DMS 273 (cell line): ENCODE results near the gene FAM32A.

Experiments used
- DNase-seq: peaks from one replicate; lab custom pipeline; 2025; ENCODE audit not compliant: unreplicated experiment; lab: John Stamatoyannopoulos, UW

FAM32A gene

DNA sequence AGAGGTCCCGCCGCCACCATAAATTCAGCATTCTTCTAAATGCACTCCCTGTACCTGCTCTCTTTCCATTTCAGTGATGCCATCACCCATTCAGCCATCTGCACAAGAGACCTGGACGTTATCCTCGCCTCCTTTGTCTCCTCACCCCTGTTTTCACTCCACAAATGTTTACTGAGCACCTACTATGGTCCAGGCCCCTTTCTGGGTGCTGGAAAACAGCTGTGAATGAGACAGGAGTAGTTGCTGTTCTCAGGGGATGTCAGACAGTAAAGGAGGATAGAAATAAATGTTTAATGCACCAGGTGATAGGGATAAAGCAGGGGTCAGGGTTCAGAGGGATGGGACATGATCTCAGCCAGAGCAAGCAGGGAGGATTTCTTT lies 15.8 kb downstream of the FAM32A start:
- DNase-seq: no peak

DNA sequence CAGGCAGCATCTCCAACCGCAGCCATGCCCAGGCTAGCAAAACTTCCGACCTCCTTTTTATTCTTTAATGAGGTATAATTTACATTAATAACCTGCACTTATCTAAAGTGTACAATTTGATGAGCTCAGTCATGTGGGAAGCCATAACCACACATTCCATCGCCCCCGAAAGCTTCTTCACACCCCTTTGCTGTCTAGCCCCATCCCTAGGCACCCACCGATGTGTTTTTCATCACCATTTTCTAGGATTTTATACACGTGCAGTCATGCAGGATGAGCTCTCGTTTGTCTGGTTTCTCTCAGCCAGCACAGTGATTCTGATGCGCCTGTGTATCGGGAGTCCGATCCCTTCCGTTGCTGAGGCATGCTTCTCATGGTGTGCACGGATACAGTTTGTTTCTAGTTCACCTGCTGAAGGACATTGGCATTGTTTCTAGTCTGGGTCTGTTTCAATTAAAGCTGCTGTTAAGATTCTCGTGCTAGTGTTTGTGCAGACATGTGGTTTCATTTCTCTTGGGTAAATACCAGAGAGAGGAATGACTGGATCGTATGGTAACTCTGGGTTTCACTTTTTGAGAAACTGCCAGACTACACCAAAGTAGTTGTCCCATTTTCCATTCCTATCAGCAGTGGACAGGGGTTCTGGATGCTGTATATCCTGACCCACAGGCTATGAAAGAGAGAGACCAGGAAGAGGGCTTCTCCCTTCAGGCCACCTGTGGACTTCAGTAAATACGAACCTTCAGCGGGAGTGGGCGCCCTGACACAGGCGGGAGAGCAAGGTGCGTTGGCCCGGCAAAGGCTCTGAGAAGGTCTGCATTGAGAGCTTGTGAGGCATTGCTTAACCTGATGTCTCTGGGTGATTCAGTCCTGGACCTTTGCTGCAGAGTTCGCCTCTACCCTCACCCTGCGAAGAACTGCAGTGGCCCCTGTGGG lies 17.4 kb downstream of the FAM32A start:
- no peak for DNase-seq

DNA sequence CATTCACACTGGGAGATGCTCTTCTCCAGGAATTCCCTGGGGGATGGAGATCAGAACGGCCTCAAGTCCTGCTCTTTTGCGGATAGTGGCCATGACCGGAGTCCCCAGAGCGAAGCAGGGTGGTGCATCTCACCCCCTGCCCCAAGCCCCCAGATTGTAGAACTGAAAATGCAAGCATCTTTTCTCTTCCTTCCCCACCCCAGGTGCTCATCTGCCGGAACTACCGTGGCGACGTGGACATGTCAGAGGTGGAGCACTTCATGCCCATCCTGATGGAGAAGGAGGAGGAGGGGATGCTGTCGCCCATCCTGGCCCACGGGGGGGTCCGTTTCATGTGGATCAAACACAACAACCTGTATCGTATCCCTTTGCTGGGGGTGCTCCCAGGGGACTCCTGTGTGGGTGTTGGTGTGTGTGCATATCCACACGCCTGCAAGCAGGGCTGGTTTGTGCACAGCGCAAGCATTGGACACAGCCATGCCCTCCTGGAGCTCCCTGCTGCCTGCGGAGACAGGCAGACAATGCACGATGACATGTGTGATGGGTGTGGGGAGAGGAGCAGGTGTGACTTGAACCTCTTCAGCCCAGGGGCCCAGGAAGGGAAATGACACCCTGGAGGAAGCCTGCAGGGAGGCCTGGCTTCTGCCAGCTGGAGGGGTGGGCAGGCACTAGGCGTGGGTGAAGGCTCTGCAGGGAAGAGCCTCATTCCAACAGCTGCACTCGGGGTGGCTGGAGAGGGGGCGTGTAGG lies 18.2 kb downstream of the FAM32A start:
- no peak for DNase-seq

DNA sequence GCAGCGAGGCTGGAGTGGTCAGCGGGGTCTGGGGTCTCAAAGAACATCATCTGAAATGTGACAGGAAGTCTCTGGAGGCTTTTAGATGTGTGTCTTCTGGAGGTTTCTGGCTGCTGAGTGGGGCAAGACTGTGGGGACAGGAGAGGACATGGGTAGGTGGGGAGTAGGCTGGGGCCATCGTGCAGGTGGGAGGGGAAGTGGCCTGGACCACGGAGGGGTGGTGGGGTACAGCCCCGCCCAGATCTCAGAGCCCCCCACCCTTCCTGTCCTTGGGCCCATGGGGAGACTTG lies 18.7 kb downstream of the FAM32A start:
- no peak for DNase-seq

DNA sequence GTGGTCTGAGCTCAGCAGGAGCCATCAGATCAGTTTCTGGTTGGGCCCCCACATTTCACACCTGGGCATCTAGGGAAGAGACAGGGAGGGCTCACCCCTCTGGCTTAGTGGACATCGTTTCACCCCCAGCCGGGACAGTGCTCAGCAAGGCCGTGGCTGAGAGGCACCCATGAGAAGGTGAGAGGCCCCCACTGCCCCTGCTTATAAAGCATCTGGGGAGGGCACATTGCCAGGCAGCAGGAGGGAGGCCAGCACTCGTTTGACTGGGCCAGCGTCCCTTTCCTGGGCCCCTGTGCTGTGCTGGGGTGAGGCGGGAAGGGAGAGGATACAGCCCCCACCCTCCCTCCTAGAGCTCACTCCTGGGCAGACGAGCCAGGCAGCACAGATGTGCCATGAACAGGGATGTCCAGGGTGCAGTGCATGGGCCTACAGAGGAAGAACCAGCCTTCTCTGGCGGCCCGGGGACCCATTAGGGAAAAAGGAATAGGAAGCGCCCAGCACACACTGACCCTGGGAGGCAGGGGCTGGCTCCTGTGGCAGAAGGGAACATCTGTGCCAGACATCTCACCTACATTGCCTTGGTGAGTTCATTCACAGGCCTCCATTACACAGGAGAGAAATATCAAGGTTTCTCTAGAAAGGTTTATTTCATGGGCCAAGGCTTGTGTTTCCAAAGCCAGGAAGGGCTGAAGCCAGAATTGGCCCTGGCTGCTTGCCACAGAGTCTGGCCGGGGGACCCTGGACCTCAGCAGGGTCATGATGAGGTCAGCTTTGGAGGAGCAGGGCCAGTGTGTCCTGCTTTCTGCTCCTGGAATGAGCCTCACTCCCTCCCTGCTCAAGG lies 20.2 kb downstream of the FAM32A start:
- no peak for DNase-seq

DNA sequence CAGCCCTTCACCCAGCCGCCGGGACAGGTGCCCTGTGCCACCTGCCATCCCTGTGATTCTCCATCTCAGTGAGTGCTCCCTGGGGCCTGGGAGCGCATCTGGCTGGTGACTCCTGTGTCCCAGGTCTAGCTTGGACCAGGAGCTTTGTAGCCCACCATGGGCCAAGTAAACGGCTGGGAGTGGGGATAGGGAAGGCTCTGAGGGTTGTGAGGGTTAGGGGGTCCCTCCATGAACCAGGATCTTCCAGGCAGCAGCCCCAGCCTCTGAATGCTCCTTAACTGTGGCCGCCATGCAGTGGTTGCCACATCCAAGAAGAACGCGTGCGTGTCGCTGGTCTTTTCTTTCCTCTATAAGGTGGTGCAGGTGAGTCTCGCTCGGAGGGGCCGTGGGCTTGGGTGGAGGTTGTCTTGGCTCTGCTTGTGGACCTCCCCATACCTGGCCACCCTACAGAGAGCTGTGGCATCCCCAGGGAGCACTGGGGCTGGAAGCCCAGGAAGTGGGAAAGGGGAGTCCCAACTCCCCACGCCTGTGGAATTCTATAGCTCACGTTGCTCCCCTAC lies 20.9 kb downstream of the FAM32A start:
- DNase-seq: no peak

DNA sequence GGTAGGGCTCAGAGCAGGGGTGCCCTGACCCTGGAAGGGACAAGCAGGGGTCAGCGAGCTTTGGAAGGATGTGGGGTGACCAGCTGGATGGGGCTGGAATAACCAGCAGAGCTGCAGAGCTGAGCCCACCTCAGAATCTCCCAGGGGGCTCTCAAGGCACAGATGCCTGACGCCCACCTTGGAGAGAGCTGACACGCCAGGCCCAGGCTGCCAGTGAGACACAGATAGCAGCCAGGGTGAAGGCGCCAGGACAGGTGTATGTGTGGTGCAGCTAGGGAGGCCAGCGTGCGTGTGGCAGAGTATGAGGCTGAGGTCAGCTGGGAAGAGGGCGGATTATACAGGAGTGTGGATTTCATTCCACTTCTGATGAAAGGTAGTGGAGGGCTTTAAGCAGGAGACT lies 21.4 kb downstream of the FAM32A start:
- DNase-seq: no peak

DNA sequence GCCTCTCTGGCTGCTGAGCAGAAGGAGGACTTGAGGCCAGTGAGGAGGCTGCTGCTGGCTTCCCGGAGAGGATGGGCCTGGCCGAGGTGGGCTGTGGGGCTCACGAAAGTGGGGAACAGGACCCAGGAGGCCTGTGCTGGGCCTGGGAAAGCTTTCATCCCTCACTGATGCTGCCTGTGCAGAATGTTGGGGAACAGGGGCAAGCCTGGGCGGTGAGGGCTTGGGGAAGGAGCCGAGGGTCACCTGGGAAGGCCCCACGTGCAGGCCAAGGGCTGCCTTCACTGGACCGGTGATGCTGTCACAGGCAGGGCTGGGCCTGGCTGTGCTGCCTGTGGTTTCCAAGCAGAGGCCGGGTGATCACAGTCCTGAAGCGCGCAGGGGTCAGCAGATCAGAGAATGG lies 21.9 kb downstream of the FAM32A start:
- no peak for DNase-seq

DNA sequence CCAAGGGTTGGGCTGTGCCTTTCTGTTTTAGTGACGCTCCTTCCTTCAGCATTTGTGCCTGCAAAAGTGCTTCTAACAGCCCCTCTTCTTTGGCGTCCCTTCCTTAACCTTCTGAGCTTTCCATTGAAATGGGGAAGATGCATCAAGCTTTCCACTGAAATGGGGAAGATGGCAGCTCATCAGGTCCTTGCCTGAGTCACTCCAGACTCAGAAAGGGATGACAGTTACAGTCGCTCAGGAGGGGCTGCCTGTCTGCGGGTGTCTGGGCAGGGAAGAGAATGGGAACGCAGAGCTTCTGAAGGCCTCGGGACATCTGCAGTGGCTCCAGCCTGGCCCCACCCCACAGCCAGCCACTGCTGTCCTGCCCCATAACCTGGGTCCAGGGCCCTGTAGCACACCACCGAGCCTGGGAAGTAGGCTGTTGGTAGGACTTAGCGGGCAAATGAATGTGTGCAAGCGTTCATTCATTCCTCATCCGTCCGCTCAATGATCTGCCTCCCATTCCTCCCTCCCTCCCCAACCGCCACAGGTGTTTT lies 22.3 kb downstream of the FAM32A start:
- DNase-seq: no peak

DNA sequence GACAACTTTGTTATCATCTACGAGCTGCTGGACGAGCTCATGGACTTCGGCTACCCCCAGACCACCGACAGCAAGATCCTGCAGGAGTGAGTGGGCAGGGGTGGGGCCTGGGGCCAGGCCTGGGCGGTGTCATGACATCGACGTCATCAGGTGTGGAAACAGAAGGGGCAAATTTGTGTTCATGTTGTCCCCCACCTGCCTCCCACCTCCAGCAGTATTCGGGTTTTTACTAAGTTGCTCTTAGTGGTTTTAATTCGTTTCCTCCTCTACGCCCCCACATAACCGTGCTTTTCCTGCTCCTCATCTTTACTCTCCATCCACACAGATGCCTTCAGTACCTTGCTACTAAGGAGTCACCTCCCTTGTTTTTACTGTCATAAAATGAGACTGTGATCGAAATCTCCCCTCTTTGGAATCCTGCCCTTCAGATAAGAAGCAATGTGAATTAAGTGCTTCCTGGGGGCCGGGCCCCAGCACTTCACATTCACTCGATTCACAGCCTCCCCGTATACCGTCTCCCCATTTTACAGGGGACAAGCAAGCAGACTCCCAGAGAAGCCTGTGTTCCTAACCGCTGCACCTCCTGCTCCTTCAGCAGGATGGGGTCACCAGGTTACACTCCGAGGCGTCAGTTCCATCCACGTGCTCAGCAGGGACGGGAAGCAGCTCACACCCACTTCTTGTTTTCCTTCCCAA lies 23.0 kb downstream of the FAM32A start:
- no peak for DNase-seq

DNA sequence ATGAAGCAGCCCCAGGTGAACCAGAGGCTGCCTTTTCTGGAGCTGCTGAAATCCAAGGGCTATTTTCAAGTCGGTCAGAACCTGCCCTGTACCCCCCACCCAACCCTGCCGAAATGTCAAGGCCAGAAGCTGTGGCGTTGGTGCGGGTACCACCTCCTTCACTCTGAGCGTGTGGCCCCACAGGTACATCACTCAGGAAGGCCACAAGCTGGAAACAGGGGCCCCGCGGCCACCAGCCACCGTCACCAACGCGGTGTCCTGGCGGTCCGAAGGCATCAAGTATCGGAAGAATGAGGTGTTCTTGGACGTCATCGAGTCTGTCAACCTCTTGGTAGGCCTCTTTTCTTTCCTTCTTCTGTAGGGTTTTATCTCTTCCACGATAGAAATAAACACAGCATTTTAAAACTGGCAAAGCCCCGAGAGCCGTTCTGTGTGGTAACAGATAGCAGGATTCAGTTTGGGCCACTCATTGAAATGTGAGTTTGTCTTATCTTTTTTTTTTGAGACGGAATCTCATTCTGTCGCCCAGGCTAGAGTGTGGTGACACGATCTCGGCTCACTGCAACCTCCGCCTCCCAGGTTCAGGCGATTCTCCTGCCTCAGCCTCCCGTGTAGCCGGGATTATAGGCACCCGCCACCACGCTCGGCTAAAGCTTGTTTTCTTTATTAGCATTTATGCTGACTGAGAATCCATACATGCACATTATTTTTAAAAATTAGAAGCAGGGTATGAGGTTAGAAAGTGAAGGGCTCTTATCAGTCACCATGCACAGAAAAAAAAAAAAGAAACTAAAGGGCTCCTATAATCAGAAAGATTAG lies 23.8 kb downstream of the FAM32A start:
- no peak for DNase-seq

DNA sequence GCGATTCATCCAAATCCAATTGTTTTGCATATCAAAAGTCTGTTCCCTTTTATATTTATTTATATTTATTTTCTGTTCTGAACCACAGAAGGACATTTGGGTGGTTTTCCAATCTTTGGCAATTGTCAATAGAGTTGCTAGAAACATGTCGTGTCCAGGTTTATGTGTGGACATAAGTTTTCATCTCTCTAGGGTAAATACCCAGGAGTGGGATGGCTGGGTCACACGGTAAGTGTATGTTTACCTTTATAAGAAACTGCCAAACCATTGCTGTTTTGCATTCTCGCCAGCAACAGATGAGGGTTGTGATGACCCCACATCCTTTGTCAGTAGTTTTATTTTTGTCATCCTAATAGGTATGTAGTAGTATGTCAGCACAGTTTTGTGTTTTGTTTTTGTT lies 25.0 kb downstream of the FAM32A start:
- no peak for DNase-seq

DNA sequence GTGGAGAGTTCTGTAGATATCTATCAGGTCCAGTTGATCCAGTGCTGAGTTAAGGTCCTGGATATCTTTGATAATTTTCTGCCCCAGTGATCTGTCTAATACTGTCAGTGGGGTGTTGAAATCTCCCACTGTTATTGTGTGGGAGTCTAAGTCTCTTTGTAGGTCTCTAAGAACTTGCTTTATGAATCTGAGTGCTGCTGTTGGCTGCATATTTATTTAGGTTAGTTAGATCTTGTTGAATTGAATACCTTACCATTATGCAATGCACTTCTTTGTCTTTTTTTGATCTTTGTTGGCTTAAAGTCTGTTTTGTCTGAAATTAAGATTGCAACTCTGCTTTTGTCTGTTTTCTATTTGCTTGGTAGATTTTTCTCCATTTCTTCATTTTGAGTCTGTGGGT lies 27.9 kb downstream of the FAM32A start:
- DNase-seq: no peak

DNA sequence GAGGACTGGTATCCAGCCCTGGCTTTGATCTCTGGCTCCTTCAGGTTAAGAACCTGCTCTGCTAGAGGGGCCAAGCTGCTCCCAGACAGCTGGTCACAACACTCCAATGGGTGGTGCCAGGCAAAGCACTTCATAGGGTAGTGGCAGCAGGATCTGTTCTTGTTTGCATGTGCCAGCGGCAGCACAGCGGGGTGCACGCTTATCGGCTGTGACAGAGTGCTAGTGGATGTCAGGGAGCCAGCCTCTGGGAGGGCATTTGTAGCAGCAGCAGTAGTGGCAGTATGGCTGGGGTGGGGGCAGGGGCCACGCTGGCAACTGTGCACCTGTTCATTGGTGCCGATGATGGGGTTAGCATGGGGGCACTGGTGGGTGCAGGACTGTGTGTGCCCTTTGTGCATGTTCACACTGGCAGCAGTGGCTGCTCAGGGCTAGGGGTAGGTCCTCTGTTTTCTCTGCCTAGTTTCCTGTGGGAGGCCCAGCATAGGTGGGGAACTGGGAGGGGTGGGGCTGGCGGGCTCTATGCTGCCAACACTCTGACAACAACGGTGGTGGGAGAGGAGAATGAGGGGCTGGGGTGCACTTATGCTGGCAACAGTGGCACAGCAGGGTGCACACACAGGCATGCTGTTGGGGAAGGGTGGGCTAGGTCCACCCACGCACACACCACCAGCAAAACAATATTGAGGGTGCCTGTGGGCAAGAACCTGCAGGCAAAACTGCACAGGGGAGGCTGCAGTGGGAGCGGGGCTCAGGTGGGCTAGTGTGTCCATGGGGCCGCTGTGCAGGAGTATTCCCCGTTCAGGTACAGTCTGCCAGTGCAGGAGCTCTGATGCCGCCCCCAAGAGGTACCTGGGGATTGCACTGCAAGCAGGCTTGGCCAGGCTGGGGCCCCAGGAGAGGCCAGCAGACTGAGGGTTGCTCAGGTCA lies 31.8 kb downstream of the FAM32A start:
- peak; percentile 74 for DNase-seq

DNA sequence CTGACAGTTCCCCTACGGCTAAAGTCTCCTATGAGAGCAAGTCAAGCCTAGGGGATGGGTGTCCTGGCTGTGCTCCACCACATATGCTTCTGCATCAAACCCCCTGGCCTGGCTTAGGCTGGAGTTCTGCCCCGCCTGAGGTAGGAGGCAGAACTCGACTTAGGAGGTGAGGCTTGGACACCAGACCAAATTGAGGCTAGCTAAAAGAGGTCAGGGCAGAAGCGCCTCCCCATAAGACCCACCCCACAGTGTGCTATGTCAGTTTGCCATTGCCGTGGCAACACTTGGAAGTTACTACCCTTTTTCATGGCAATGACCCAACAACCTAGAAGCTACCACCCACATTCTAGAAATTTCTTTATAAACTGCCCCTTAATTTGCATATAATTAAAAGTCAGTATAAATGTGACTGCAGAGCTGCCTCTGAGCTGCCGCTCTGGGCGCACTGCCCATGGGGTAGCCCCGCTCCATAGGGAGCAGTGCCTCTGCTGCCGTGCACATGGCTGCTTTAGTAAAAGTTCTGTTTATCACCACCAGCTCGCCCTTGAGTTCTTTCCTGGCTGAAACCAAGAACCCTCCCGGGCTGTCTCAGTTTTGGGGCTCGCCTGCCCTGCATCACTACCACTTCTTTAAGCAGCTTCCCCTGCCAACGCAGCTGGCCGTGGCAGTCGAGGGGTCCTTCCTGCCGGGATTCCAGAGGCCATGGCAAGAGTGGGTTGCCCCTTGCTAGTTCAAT lies 32.7 kb downstream of the FAM32A start:
- no peak for DNase-seq

DNA sequence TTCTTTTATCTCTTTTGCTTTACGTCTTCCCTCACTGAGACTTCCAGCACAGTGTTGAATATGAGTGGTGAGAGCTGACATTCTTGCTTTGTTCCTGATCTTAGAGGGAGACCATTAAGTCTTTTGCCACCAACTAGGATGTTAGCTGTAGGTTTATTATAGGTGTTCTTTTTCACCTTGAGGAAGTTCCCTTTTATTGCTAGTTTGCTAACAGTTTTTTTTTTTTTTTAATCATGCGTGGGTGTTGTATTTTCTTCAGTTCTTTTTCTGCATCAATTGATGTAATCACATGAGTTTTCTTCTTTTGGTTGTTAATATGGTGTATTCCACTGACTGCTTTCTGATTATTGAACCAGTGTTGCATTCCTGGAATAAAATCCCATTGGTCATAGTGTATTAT lies 33.6 kb downstream of the FAM32A start:
- no peak for DNase-seq

DNA sequence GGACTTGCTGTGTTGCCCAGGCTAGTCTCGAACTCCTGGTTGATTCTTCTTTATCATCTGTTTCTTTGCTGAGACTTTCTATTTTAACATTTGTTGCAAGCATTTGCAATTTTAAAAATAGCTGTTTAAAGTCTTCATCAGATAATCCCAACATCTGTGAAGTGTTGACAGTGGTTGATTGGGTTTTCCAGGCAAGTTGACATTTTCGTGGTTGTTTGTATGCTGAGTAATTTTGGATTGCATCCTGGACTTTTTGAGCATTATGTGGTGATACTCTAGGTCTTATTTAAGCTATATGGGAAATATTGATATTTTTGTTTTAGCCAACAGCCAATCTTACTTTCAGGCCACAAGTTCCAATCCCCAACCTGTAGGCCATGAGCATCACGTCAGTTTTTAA lies 37.6 kb downstream of the FAM32A start:
- no peak for DNase-seq

DNA sequence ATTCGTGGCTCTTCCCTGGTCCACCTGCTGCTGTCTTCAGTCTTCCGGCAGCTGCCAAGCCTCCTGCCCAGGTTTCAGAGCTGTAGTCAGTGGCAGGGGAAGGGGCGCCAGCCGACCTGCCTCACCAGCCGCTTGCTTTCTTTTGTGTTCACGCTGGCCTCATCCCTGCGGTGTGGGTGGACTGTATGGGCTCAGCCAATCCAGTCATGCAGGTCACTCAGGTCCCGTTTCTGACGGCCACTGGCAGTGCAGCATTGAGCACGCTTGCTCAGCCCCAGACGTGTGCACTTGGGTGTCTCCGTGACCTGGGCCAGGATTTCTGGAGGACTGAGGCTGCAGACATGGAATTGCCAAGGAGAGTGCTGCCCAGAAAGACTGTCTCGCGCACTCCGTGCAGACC lies 38.5 kb downstream of the FAM32A start:
- DNase-seq: no peak
